Stimulated activated CD4-positive, alpha-beta T cell treated with anti-CD3 and anti-CD28 coated beads, Interleukin-12 subunit alpha, Interleukin-12 subunit beta, amount 100 ng/mL, for 24 hours (primary cell): ENCODE measurements around the gene SNTG2.
"Not testable (repeated sequence)": the region's sequence is repeated elsewhere in the genome, so short reads cannot be mapped to it uniquely, and the experiment has no call there.

Experiments
- DNase-seq, 2 experiments: peaks; one replicate each; pipeline ENCODE4 v3.0.0-alpha.2; 2020; ENCODE audit warnings: low read depth in 2 of 2

The SNTG2 gene

DNA sequence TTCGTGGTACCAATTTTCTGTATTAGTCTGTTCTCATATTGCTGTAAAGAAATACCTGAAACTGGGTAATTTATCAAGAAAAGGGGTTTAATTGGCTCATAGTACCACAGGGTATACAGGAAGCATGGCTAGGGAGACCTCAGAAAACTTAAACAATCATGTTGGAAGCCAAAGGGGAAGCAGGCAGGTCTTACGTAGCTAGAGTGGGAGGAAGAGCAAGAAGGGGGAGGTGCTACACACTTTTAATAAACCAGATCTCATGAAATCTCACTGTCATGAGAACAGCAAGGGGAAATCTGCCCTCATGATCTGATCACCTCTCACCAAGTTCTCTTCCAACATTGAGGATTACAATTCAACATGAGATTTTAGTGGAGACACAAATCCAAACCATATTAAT lies 235.8 kb downstream of the SNTG2 start:
- no peak for DNase-seq

DNA sequence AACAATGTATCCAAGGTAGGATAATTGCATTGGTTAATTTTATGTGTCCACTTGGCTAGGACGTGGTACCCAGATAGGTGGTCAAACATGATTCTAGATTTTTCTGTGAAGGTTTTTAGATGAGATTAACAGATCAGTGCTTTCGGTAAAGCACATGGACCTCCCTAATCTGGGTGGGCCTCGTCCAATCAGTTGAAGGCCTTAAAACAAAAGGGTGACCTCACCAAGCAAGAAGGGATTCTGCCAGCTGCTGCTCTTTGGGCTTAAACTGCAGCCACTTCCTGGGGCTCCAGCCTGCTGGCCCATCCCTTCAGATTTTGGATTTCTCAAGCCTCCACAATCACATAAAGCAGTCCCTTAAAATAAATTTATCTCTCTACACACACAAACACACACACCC lies 236.5 kb downstream of the SNTG2 start:
- no peak for DNase-seq

DNA sequence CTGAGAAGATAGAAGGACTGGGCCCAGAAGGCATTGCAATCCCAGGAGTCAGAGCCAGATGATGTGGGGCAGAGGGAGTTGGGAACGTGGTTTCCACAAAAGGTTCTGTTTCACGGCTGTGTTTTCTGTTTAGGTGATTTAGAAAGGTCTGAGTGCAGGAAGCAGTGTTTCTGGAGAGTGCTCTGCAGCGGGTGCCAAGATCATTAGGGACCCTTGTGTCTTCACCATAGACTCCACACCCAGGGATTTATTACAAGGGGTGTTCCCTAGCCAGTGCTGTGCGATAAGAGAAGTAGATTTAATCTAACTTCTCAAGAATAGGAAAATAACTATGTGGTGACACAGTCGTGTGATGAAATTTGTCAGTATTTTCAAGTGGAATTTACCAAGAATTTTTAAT lies 241.5 kb downstream of the SNTG2 start:
- no peak for DNase-seq

DNA sequence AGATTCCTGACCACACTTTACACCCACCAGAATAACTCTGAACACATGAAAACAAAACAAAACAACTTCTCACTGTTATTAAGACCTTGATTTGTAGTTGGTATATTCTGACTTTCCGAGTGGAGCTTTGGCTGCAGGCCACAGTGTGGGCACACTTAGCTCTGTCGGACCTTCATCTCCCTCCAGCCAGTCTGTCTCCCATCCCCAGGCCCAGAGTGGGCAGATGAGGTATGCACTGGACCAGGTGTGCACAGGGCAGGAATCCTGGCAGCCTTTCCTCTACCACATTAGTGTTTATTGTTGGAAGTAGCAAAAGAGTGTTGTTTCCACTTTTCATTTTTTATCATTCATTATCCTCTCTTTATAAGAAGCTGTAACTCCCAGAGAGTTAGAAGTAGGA lies 243.2 kb downstream of the SNTG2 start:
- DNase-seq: no peak

DNA sequence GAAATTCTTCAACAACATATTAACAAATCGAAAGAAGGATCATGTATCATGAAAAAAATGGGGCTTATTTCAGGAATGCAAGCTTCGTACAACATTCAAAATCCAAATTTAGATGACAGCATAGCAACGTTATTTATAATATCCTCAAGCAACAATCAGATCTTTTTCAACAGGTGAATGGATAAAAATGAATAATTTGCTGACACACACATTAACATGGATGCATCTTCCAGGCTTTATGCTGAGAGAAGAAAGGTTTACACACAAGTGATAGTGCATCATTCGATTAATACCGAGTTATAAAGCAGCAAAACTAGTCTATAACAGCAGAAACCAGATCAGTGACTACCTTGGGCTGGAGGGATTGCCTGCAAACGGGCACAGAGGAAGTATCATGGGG lies 253.1 kb downstream of the SNTG2 start:
- no peak for DNase-seq

DNA sequence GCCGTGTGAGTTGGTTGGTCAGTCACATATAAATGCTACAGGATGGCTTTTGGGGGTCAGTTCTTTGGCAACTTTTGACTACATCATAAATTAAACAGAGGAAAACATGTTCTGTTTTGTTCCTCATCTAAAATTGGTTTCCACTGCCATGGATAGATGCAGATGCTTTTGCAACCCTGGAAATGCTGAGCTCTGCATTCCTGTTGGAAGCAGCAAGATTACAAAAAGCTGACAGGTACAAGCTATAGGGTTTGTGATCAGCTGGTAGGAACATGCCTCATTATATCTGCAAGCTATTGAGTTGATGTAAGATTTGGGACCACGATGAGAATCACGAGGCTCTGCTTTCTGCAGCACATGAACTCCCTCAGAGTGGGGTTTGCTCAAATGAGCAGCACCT lies 255.2 kb downstream of the SNTG2 start:
- no peak for DNase-seq

DNA sequence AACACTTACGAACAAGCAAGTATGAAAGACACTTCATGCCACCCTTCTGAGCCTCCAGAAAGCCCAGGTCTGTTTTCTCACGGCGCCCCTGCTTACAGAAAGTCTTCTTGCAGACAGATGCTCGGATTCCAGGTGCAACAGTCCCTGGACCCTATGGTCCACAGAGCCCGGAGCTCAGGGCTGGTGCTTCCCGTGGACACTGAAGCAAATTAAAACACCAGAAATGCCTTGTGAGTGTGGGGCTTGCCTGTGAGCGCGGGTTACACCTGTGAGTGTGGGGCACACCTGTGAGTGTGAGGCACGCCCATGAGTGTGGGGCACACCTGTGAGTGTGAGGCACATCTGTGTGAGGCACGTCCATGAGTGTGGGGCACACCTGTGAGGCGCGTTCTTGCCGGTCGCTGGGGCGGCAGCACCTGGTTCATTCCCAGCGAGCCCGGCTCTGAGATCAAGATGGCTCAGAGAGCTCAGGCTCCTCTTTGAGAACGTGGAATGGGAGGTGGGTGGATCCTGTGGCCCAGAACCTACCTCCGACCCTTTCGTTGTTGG lies 257.4 kb downstream of the SNTG2 start:
- DNase-seq: no peak

DNA sequence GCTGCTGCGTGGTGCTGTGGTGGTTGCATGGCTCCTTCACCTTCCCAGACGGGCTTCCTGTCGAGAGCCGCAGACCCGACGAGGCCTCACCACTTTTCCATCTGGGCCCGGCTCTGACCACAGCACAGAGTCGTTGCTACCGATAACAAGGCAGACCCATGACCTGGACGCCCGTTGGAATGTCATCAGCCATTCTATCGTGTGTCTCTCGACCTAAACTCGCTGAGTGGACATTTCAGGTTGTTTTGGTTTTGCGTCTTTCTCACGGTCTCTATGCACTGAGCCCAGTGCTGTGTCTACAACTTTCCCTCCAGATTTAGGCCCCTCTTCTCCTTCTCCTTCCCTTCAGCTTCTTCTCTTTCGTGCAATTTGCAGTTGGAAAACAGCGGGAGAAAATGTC lies 257.9 kb downstream of the SNTG2 start:
- DNase-seq: no peak

DNA sequence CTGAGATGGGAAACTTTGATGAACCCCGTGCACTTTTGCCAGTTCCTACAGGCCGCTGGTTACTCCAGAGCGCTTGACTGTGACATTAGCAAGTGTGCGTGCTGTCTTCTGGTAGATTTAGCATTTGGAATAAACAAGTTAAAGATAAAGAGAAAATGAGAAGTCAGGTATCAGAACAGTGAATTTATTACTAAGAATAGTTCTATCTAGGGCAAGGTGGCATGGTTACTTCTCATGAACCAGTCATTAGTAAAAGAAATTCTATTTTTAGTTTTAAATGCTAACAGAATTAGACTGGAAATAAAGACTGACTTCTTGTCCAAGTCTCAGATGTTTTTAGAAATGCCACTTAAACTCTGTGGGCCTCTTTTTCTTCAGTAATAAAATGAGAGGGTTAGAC lies 258.6 kb downstream of the SNTG2 start:
- no peak for DNase-seq

DNA sequence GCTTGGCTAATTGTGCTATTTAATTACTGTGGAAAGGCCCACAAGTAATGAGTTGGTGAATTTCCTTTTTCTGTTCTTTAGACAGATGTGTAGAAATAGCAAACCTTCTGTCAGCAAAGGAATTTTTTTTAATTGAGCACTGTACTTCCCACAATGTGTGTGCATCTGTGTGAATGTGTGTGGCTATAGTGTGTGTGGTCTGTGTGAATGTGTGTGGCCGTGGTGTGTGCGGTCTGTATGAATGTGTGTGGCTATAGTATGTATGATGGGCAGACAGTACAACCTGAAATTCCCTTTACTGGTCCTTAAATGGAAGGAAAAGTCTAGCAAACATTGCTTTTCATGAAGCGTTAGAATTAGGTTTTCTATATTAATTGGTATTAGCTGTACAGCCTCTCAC lies 259.1 kb downstream of the SNTG2 start:
- no peak for DNase-seq

DNA sequence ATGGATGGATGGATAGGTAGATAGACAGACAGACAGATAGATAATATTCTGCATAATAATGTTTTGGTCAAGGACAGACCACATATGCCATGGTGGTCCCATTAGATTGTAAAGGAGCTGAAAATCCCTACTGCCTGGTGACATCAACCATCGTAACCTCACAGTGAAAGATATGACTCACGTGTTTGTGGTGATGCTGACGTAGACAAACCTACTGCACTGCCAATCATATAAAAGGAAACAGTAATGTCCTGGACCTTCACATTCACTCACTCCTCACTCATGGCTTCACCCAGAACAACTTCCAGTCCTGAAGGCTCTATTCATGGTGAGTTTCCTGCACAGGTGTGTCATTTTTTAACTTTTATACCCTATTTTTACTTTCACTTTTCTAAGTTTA lies 259.7 kb downstream of the SNTG2 start:
- DNase-seq: no peak

DNA sequence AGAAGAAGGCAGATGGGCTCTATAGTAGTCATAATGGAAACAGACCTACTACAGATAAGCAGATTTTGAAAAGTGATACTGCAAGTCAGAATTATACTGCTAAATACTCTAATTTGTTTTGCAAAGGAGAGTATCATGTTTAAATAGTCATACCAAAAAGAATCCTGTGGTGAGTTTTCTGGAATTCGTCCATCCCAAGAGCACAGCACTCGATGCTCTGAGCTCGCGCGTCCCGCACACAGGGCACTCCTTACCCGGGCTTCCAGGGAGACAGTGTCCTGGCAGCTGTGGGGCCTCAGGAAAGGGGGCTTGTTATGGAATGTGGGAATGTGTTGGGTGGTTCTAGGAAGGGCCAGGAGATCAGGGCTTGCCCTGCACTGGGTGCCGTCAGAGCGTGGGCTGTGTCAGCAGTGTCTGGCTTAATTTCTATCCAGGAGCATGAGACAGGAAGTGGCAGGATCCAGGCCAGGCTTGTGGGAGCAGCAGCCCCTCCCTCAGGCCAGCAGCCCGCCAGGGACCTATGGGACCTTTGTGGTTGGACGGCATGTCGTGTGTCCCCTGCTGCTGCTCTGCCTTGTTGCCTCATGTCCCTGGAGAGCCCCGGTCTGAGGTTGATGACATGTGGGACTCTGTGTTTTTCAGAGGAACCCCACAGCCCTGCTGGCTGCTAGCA lies 269.4 kb downstream of the SNTG2 start:
- DNase-seq: no peak

DNA sequence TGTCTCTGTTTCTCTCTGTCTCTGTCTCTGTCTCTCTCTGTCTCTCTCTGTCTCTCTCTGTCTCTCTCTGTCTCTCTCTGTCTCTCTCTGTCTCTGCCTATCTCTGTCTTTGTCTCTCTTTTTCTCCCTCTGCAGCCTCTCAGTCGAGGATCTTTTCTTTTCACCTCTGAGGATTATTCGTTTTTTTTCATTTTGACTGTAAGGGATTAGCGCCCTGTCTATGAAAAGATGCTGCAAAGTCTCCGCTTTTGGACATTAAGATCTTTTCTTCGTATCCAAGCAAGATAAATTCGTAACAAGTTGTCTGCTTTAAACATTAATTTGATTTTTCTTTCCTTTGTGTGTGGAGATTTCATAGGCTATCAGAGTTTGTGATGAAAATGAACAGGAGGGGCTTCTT lies 271.4 kb downstream of the SNTG2 start:
- no peak for DNase-seq

DNA sequence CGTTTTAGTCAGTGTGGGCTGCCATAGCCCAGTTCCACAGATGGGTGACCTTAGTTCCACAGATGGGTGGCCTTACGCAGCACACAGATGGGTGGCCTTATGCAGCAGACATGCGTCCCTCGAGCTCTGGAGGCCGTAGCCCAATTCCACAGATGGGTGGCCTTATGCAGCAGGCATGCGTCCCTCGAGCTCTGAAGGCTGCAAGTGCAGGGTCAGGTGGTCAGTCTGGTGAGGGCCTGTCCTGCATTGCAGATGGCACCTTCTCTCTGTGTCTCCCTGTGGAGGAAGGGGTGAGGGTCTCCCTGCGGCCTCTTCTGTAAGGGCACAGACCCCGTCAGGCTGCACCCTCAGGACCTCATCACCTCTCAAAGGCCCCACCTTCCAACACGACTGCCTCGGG lies 273.1 kb downstream of the SNTG2 start:
- DNase-seq: no peak

DNA sequence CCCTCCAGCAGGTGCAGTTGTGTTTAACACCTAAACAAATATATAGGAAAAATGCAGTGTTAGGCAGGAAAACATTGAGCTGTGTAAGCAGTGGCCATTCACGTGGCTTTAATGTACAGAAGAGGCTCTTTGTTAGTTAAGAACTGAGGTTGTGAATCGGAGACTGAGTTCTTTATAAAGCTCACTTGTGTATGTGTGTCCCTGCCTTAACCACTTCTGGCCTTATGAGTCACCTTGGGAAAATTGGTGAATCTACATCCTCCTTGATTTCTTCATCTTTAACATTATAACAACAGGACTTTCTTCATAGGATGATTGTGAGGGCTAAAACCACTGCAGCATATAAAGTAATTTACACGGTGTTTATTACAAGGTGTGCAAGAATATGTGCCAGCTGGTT lies 274.3 kb downstream of the SNTG2 start:
- DNase-seq: no peak

DNA sequence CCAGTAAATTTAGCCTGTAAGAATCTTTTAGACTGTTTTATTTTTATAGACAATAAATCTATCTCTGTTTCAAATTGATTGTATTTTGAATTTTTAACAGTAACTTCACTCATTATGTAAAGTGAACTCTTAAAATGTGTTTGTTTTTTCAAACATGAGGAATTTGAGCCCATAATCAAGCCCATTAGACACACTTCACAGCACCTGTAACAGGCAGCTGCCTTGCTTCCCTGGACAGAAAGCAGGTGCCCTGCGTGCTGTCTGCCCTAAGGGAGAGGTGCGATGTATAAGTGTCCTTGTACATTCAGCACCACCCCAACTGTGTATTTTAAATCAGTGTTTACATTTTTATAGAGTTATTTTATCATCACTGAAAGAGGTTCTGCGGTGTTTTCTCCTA lies 276.1 kb downstream of the SNTG2 start:
- no peak for DNase-seq

DNA sequence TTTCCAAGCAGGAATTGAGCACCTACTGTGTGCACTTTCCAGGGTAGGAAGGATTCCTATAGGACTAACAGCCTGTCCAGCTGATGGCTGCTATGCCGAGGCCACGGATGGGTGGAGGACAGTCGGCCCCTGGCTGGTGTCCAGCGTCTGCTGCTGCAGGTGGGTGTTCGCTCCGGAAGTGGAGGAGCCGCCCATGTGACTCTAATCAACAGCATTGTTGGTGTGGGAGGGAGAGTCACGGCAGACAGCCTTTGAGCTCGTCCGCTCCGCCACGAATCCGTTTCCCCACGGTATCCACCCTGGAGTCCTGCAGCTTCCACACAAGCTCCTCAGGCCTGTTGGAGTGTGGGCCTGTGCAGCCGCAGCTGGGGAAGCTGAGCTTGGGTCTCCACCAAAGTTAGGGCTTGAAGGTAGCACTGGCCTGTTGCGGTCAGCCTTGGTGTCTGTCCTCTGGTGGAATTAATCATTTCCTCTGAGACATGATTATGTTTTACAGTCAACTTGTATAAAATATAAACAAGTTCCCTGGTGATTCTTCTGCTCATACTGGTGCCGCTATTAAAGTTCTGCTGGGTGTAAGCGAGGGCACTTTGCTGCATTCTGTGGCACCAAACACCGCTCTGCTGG lies 276.7 kb downstream of the SNTG2 start:
- no peak for DNase-seq

DNA sequence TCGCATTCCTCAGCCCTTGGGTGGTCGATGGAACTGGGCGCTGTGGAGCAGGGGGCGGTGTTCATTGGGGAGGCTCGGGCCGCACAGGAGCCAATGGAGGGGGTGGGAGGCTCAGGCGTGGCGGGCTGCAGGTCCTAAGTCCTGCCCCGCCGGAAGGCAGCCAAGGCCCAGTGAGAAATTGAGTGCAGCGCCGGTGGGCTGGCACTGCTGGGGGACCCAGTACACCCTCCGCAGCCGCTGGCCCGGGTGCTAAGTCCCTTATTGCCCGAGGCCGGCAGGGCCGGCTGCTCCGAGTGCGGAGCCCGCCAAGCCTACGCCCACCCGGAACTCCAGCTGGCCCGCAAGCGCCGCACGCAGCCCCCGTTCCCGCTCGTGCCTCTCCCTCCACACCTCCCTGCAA lies 278.9 kb downstream of the SNTG2 start:
- not testable (repeated sequence) for DNase-seq

DNA sequence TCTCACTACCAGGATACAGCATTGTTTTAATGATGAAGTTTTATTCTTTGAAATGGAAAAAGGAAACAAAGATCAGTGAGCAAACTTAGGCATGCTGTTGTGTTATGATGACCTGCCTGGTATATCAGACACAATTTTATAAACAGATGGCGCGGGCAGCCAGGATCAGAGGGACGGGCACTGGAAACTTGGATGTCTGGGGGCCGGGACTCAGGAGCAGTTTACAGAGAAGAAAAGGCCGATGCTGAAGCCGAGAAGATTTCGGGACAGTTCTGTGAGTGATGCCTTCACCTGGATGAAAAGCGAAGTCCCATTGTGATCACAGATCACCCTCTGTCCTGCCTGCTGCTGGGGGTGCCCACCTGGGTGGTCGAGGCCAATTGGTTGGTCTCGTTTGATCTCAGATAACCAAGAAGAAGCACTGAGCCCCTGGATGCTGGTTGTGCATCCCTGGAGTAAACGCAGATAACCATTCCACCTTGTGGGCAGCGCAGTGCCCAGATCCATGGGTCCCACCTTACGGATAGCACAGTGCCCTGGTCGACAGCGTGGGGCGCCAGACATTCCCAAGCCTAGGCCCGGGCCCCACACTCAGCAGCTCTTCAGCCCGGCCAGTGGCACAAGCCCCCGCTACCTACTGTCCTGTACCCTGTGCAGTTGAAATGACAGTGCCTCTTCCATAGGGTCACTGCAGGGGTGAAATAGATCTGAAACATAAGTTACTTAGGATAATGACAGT lies 279.7 kb downstream of the SNTG2 start:
- DNase-seq: no peak

DNA sequence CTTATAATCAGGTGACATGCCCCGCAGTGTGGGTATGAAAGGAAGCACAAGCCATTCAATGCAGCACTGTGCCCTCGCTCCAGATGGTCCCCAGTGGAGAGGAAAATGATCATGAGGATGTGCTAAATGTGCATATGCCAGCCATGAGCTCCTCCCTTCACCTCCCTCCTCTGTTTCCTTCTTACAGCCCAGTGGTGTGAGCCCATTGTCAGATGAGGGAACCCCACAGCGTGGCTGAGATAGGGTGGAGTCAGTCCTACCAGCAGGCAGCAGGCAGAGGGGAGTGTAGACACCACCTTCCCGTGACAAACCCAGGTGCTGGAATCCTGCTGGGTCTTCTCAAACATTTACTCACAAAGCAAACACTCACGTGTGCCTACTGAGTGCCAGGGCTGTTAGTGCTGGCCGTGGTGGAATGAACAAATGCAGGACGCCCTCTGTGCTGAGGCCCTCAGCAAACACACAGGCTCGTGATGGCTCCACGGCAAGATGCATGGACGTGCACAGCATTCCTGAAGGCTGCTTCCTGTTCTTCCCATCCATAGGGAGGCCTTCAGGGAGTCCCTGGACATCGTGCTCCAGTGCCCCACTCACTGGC lies 280.9 kb downstream of the SNTG2 start:
- DNase-seq: no peak

DNA sequence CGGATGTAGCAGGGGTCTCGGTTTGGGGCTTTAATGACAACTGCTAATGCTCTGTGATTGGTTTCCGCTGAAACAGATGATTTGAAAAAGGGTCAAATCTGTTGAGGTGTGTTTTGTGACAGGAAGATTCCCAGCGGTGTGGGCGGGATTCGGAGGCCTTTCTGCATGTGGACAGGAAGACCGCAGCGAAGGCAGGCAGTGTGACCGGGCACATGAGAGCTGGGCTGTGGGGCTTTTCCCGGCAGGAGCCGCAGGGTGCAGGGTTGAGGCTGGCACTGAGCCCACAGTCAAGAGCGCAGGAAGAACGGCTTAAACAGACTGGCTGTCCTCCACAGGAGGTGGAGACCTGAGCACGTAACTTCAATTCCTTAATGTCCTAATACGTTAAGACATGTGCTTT lies 282.6 kb downstream of the SNTG2 start:
- DNase-seq: no peak

DNA sequence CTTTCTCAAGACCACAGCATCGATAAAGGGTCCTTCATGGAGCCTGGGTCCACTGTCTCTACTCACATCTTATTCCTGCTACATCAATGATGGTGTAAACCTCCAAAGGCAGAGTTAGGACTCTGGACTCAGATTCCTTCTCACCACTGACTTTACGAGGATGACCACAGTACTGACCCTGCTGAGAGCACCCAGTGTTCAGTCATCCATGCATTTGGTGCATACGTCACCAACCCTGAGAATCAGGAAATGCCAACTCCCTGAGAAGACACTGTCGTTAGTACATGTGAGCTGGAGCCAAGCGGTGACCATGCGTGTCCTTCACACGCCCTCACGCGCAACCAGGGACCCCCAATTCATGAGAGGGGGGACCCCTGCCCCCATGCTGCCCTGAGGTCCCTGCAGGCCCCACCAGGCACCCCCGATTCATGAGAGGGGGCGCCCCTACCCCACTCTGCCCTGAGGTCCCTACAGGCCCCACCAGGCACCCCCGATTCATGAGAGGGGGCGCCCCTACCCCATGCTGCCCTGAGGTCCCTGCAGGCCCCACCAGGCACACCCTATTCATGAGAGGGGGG lies 284.2 kb downstream of the SNTG2 start:
- no peak for DNase-seq
